HG02759 (cell line): ENCODE results near the gene UNC13C.
A peak's percentile ranks its signal among the peaks of the same experiment; 100 is the strongest.

ENCODE experiments used
- ATAC-seq: cut with Tn5 transposase; IDR thresholded peaks from one replicate; pipeline ENCODE4 v1.9.1; 2021; ENCODE audit warnings: mild to moderate bottlenecking, moderate library complexity; ENCODE audit not compliant: unreplicated experiment

Gene UNC13C

GRCh38 chr15:54017251-54017650, 39.0 kb downstream of the UNC13C start:
- no peak for ATAC-seq

GRCh38 chr15:54017959-54018358, 39.7 kb downstream of the UNC13C start:
- ATAC-seq, result no peak

- no peak for ATAC-seq
Observed at GRCh38 chr15:54026258-54026657, 48.0 kb downstream of the UNC13C start.

GRCh38 chr15:54026891-54027290, 48.6 kb downstream of the UNC13C start:
- ATAC-seq, result no peak

GRCh38 chr15:54029081-54029480, 50.8 kb downstream of the UNC13C start:
- no peak for ATAC-seq

GRCh38 chr15:54032066-54032465, 53.8 kb downstream of the UNC13C start:
- no peak for ATAC-seq

GRCh38 chr15:54033356-54033860, 55.2 kb downstream of the UNC13C start:
- ATAC-seq, result no peak

GRCh38 chr15:54033869-54034458, 55.7 kb downstream of the UNC13C start:
- ATAC-seq, result no peak

- no peak for ATAC-seq
Observed at GRCh38 chr15:54035616-54036015, 57.4 kb downstream of the UNC13C start.

GRCh38 chr15:54045397-54045796, 67.2 kb downstream of the UNC13C start:
- ATAC-seq, result no peak

GRCh38 chr15:54046093-54046492, 67.9 kb downstream of the UNC13C start:
- no peak for ATAC-seq

GRCh38 chr15:54064365-54064764, 86.1 kb downstream of the UNC13C start:
- no peak for ATAC-seq

GRCh38 chr15:54066403-54066802, 88.2 kb downstream of the UNC13C start:
- ATAC-seq, result no peak

- ATAC-seq, result peak; percentile 65
Observed at GRCh38 chr15:54082836-54083492, 104.7 kb downstream of the UNC13C start.

- no peak for ATAC-seq
Observed at GRCh38 chr15:54083501-54083900, 105.3 kb downstream of the UNC13C start.

- ATAC-seq, result no peak
Observed at GRCh38 chr15:54083991-54084390, 105.8 kb downstream of the UNC13C start.

- no peak for ATAC-seq
Observed at GRCh38 chr15:54088837-54089236, 110.6 kb downstream of the UNC13C start.

GRCh38 chr15:54089776-54090175, 111.5 kb downstream of the UNC13C start:
- no peak for ATAC-seq

- no peak for ATAC-seq
Observed at GRCh38 chr15:54091651-54092050, 113.4 kb downstream of the UNC13C start.

GRCh38 chr15:54094661-54095060, 116.4 kb downstream of the UNC13C start:
- no peak for ATAC-seq

- ATAC-seq, result no peak
Observed at GRCh38 chr15:54097019-54097418, 118.8 kb downstream of the UNC13C start.

GRCh38 chr15:54099010-54099409, 120.8 kb downstream of the UNC13C start:
- no peak for ATAC-seq
